NCI-H526 (cell line): ENCODE measurements around the gene MTREX.

Experiments used
- DNase-seq, 2 experiments: peaks; one replicate each; lab custom pipeline; 2025; lab: John Stamatoyannopoulos, UW

The MTREX gene

DNA sequence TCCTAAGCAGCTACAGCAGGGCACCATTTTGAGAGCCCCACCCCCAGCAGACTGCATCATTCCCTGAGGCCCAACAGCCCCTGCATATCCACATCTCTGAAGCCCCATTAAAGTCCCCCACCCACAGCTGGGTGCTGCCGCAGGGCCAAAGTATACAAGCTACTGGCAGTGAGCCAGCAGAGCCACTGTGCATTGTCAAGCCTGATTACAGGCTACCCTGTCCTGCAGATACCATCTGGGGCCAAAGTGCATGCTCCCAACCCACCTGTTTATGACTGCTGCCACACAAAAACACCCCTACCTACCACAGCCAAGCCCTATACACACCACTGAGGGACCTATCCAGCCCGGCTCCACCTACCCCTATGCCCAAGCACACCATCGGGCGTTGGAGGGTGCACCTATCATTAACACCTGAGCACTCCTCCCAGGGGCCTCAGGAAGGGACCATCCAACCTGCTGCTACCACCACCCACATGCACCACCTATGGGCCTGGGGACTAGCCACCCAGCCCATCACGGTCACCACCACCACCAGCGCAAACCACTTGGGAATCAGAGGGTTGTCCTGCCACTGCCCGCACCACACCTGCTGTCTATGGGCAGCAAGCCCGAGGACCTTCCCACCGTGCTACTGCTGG is 121.9 kb downstream of the MTREX start:
- DNase-seq: no peak

DNA sequence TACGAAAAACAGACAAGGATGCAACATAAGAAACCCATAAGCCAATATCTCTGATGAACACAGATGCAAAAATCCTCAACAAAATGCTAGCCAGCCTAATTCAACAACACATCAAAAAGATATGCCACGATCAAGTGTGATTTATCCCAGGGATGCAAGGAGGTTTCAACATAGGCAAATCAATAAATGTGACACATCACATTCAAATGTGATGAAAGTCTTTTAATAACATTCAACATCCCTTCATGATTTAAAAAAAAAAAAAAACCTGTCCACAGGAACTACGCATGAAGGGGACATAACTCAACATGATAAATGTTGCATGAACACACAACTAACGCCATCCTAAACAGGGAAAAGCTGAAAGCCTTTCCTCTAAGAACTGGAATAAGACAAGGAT is 124.8 kb downstream of the MTREX start:
- no peak for DNase-seq

DNA sequence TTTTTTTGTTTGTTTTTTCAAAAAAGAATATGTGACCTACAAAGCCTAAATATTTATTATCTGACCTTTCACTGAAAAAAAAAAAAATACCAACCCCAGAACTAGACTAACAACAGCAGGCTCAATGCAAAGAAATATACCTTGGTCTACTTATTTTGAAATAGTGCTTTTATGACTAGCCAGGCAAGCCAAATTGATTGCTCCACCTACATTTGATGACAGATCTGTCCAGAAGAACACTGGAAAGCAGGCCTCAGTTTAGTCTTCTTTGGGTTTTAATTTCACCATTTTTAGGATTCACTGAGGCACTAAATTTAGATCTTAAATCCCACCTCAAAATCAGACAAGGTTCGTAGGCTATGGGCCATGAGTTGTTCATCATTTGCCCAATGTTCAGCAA is 129.7 kb downstream of the MTREX start:
- no peak for DNase-seq

DNA sequence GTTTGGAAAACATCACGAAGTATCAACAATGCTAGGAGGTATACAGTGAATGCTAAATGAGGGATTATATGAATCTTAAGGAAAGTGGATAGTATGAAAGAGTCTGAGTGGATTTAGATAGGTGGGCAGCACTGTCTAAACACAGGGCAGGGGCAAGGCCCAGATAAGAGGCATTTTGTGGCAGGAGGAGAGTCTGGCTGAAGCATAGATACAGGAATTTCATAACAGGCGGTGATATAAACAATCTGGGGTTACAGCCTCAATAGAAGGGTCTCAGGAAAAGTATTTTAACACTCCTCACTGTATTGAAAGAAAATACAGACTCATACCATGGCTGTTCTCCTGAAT is 130.0 kb downstream of the MTREX start:
- DNase-seq: no peak

DNA sequence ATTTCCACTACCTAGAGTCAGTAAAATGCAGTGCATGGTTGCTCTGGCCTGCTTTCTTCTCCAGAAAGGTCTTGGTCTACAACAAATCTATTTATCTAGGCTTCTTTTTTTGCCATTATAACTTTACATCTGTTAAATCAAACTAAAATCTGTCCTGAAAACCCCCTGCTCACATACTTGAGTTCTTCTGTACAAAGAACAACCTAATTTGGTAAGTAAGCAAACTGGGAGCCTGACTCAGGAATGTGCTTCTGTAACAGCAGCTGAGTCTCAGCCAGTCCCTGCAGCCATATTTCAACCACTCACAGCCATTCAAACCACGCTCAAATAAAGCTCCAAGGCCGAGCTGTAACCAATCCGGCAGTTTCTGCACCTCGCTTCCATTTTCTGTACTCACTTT is 131.2 kb downstream of the MTREX start:
- DNase-seq: no peak

DNA sequence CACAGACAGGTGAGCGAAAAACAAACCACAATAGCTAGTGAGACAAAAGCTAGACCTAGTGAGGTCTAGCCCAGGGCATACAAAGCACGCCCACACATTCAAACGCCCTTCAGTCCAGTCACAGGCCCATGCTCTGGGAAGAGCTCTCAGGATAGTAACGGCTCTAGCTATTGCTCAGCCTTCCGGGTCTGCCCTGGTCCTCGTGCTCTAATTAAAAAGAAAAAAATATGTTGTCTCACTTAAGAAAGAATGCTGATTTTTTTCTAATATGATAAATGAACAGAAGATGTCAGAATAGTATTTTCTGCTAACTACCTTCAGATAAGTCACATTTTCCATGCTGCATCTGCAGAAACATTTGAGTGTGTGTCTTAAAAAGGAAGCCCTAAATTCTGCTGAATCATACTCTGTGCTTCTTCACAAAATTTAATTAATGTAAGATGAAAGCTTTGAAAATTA is 132.4 kb downstream of the MTREX start:
- no peak for DNase-seq

DNA sequence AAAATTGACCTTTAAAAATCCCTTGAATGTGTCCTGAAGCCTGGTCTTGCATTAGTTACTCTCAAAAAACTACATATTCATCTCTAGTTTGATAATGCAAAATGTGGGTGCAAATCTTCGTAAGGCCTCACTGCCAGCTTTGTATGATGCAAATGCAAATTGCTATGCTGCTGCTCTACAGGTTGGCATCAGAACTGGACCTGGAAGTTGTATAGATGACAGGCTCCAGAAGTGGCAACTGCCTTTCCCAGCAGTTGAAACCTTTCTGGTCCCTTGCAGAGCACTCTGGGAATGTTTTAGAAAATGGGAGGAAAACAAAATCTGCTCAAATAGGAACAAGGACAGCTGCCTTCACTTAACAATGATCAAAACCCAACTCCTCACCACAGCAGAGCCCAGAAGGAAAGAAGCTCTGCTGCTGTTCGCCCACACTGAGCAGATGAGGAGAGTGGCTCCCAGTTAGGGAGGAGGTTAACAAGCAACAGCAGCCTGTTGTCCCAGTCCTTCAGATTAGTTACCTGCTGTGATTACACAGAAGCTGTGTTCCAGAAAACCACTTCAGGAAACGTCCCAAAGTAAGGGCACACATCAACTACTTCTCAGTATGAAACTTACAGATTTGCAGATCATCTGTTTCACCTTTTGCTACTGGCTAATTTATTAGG is 133.4 kb downstream of the MTREX start:
- peak in 1 of 2 experiments; percentile 17 for DNase-seq

DNA sequence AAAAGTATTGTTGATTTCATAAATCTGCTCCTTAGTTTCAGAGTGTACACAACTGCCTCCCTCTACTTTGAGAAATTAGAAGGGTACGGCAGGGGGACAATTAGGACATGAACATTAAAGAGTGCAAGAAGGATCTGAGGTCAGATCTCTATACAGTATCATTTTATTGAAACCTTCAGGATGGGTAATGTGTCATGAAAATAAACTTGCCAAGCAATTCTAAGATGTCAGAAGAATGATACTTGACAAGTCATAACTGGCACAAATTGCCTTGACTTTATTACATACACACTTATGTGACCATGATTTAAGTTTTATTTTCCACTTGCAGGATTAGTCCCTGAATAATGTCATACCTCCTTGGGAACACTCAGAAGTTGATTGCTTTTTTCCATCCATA is 134.2 kb downstream of the MTREX start:
- DNase-seq: no peak

DNA sequence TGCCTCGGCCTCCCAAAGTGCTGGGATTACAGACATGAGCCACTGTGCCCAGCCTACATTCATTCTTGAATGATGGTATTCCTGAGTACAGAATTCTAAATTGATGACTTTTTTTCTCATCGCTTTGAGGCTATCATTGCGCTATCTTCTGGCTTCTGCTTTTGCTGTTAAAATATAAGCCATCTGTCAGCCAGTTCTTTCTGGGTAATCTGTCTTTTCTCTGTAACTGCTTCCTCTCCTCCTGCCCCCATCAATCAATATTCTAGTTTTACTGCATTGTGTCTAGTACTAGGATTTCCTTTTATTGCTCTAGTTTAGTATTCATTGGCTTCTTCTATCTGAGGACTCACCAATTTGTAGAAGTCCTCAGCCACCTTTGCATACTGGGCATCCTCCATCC is 138.0 kb downstream of the MTREX start:
- no peak for DNase-seq

DNA sequence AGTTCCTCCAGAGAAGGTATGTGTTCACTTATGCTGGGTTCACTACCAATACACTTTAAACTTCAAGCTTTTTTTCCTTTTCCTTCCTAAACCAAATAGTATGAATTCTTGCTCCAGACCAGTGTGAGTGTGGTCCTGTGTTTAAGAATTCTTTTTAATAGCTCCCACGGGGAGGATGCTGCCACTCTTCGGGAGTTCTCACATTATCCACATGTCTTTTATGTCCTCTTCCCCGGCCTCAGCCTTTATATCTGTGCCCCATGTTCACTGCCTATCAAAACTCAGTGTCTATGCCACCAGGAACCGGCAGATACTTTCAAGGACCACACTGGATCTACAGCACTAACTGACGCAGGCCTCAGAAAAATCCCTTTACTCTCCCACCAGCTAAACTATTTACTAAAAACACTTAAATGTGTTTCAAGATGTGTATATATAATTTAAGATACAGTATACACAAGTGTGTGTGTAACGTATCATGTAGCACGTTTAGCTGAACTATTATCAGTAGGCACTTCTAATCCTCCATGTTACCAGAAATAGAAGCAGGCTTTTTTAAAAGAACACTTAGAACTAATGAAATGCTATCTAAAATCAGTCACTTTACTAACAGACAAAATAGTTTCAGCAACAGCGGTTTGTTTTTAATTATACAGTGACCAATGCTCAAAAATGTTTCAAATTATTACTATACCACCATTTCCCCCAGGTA is 139.0 kb downstream of the MTREX start:
- DNase-seq: no peak

DNA sequence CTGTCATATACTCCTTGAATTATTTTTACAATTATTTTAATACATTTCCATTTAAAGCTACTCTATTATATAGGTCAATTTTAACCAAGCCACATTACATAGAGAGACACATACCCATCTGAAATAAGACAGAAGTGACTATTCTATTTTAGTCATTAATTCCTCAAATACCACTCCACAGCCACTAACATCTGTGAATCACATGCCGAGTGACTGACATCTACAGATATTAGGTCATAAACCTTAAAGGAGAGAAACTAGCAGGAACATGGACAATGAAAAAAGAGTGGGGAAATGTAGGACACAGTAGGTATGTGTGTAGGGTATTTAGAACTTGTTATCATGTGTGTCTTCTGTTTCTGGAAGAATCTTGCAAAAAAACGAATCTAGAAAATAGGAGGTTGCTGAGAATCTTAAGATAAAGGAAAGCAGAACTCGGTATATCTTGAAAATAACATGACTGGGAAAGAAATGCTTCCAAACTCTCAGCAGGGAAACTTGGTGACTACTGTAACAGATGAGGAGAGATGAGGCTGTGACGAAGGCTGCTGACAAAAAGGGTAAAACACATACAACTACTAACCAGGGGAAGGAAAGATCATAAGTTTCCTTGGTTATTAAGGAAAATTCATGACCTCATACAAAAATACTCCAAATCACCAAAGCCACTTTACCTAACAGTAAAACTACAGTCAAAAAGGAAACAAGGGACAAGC is 142.4 kb downstream of the MTREX start:
- no peak for DNase-seq

DNA sequence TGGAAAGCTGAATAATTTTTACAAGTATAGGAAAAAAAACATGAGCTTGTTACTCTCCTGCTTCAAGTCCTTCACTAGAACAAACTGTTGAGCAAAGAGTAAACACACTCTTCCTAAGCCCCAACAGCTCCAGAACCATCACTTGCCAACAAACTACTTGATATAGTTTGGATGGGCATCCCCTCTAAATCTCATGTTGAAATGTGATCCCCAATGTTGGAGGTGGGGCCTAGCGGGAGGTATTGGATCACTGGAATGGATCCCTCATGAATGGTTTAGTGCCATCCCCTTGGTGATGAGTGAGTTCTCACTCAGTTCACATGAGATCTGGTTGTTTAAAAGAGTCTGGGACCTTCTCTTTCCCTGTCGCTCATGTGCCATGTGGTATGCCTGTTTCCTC is 144.2 kb downstream of the MTREX start:
- DNase-seq: no peak

DNA sequence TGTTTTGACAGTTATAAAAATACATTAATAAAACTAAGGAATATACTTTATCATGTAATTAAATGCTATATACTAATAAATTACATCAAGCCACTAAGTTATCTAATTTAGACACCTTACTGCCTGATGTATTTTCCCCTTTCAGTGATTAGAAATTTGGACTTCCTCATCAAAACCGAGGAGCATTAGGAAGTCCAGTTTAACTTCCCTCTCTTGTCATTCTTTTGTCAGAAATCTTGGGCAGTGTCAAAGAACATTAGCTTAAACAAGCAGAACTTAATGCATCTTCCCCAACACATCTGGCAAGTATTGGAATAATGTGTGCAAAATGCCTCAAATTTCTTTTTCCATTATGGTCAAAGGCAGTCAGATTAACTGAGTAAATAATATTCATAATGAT is 145.4 kb downstream of the MTREX start:
- no peak for DNase-seq

DNA sequence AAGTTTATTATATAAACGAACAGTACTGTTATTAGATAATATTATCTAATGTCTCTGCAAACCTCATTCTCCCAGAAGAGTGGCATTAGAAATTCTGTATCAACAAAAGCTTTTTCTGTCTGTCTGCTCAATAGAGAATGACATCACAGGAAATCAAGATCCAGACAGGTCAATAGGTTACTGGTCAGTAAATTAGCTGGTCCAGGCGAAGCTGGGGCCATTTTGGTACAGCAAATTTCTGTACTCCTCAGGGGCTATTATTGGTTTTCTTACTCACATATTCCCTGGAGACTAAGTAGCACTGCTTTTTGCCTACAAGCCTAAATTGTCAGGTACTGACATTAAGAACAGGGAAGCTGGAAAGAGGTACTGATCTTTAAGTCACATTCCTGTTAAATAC is 146.5 kb downstream of the MTREX start:
- DNase-seq: no peak

DNA sequence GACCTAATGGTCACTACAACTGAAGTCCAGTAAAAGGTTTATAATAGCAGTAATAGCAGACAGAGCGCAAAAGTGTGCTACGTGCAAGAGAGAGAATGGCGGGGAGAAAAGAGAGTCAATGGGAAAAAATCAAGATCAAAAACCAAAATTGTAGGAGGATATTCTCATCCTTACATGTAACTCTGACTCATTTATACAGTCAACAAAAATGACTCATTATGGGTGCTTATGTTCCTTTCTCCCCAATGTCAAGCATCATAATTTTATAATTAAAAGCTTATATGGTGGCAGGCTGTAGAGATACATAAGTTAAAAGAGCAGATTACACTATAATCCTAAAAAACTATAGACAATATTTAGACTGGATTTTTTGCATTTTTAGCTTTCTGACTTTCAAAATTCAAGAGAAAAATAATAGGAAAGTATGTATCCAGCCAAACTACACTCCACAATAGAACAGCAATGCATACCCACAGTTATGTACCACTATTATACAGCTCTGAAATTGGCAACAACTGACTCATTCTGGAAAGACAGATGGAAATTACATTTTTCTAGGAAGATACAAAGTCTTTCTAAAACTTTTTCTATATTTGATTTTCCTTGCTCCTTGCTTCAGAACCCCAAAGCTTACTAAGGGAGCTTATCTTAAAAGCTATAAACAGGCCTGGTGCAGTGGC is 148.6 kb downstream of the MTREX start:
- DNase-seq: no peak

DNA sequence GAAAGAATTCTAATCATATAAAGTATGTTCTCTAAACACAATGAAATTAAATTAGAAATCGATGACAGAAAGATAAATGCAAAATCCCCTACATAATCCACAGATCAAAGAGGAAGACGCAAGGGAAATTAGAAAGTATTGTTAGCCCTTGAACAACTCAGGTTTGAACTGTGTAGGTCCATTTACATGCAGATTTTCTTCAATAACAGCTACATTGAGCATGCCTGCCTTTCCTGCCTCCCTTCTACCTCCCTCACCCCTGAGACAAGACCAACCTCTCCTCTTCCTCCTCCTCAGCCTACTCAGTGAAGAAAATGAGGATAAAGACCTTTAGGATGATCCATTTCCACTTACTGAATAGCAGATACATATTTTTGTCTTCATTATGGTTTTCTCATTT is 151.8 kb downstream of the MTREX start:
- no peak for DNase-seq

DNA sequence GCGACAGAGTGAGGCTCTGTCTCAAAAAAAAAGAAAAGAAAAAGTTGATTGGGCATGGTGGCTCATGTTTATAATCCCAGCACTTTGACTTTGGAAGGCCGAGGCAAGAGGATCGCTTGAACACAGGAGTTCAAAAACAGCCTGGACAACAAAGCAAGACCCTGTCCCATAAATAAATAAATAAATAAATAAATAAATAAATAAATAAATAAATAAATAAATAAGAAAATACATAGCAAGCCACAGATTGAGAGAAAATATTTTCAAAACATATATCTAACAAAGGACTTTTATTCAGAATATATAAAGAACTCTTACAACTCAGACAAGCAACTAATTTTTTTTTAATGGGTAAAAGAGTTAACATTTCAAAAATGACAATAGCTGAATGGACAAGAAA is 155.8 kb downstream of the MTREX start:
- DNase-seq: no peak

DNA sequence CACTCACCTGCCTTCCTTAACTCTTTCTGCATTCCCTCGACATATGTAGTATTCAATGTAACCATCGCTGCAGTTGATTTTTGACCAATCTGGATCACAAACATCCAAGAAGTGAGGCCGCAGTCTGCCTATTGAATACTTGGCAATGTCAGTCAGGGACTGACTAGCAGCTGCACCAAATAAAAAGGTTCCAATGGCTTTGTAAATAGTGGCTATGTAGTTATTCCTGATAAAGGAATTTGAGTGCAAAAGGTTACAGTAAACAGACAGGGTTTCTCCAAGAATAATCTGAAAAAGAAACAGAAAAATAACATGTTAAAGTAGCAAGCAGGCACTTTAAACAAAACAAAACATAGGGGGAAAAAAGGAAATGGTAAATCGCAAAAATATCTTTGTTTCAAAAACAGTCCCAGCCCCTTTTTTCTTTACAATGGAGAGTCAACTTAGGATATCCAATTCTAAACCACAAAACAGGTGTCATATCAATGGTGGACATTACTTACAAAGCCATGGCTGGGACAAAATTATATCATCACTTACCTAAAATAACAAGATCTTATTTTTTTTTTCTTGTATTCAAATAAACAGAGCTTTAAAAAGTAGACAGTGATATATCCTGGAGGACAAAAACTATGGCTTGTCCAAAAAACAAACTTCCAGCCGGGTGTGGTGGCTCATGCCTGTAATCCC is 160.2 kb downstream of the MTREX start:
- DNase-seq: no peak

DNA sequence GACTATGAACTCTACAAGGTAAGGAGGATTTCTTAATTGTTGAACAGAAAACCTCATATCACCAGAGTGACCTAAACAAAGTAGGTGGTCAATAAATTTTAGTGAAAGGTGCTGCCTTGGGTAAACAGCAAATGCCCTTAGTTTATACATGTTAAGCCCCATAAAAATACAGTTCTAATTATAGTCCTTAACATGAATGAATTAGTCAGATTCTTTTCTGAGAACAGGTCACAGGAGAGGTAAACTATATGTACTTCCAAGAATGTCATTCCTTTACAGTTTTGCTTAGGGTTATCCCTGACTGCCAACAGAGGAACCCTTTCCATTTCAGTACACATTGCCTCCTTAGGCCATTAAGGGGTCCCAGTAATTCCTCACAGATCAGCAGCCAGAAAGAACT is 162.1 kb downstream of the MTREX start:
- no peak for DNase-seq

DNA sequence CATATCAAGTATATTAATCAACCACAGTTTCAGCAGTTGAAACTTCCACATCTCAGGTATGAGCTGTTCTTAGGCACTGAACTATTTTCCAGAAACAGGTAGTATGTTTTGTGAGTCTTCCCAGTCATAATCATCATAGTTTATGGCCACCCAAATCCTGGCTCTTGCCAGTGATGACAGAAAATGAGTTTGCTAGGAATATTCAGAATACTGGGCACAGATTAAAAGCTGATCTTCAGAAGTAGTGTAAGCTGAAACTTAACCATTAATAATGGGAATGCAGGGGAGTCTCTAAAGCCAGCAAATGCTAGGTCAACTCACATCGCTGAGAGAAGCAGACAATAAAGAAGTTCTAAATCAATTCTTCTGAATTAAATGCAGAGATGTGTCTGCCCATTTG is 162.5 kb downstream of the MTREX start:
- no peak for DNase-seq

DNA sequence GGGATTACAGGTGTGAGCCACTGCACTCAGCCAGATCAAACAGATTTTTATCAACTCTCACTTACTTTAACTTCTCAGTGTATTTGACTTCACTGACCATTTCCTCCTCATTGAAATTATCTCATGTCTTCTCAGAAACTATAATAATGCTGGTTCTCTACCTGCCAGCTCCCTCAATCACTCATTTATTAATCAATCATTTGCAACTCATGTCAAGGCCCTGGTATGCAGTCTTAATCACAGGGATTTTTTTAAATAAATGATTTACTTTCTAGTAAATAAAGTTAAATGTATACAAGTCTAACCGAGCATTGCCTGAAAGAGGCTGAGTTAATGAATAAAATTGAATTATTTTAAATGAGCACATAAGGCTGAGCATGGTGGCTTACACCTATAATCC is 163.7 kb downstream of the MTREX start:
- DNase-seq: no peak

DNA sequence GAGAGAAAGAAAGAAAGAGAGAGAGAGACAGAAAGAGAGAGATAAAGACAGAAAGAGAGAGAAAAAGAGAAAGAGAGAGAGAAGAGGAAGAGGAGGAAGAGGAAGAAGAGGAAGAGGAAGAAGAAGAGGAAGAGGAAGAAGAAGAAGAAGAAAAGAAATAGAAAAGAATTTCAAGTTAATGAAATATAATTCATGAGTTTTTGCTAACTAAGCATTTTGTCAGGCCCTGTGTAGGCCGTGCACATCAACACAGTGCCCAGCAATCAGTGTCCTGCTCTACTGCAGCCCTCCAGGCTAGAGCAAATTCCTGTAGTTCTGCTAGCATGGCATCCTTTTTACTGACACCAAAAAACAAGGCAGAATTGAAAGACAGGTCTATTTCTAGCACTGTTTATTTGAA is 164.9 kb downstream of the MTREX start:
- DNase-seq: no peak
